Stimulated activated CD4-positive, alpha-beta T cell treated with anti-CD3 and anti-CD28 coated beads, Interleukin-1b, Interleukin-23, amount 100 ng/mL, for 24 hours (primary cell): ENCODE measurements around the gene KIFAP3.
"Not testable (repeated sequence)": the region's sequence is repeated elsewhere in the genome, so short reads cannot be mapped to it uniquely, and the experiment has no call there.

Experiments
- DNase-seq, 4 experiments: peaks; one replicate each; pipeline ENCODE4 v3.0.0-alpha.2; 2020; ENCODE audit warnings: low read depth in 4 of 4, low spot score in 1 of 4

Gene KIFAP3

DNA sequence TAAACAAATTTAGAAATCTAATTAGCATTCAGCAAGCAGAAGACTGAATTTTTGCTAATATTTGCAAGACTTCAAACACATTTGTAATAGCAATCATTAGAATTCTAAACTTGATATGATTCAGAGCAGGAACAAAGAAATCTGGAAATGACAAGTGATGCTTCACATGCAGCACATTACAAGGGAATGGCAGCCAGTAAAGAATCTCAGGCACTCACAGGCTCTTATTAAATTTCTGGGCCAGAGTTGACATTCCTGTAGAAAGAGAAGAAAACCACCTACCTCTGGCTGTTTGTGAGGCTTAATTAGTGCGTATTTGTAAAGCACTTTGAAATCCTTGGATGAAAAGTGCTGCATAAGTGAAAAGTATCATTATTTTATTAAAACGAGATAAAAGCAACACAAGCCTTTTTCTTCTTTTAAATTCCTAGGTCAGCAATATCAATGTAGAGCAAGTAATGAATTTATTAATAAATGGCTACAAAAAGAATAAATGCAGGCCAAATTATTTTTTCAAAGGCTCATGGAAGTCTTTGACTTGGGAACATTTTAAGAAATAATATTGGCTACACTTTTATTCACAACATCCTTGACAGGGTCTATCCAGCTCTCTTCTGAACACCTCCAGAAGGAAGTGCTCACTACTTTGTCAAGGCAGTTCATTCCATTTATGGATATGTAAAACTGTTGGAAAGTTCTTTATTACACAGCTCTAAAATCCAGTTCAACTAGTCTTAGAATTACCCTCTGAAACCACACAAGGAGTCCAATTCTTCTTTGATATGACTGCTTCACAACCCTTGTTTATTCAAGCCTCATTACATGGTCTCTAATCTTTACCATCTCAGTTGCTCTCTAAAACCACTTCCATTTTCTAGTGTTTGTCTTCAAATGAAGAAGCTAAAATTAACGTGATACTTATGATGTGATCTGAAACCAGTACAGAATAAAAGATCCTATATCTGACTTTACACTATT lies 148.7 kb downstream of the KIFAP3 start:
- no peak for DNase-seq

DNA sequence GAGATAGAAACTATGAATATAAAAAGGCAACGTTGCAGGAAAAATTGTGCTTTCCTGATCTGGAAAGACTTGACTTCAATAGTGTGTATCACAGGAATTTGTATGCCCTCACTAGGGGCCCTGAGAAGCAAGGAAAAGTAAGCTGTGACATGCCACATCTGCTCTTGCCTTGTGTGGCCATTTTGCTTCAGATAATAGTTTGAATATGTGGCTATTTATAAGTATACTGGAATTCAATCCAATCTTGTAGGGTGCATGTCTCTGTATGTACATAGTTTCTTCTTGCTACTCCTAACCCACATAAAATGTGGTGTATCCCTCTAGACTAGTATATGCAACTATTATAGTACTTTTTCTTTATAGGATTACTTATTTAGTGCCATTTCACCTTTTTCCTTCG lies 149.7 kb downstream of the KIFAP3 start:
- DNase-seq = no peak

DNA sequence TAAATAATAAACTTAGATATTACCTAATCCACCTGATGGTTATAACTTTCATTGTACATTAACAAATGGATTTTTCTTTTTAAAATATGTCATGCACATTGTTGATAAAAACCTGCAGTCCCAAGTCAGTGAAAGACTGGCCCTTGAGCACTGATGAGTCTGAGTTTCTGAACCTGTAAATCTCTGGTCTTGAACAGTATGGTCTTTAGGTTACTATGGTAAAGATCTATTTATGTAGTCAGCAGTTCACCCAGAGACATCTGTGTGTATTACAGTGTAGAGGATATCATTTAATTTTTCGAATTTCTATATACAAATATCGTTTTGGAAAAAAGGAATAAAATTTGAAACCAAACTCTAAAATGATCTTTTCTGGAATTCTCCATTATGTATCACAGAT lies 150.4 kb downstream of the KIFAP3 start:
- no peak for DNase-seq

DNA sequence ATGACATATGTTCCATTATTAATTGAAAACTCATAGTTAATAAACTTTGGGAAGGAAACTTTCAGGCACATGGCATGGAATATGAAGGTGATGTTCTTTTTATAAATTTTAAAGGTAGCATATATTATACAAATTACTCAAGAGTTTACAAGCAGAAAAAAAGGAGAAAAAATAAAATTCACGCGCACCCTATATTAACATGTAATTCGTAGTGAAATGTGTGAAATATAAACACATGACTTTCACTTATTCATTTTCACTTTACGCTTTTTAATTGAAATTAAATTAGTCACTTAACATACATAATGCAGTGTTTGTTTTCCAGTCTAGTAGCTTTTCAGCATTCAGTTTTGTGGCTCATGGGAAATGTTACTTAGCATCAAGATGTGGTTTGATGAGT lies 153.4 kb downstream of the KIFAP3 start:
- no peak for DNase-seq

- DNase-seq = no peak
These were observed 155.6 kb downstream of the KIFAP3 start for GRCh38 chr1:169918927-169919326.

- DNase-seq = not testable (repeated sequence)
These were observed 156.3 kb downstream of the KIFAP3 start for GRCh38 chr1:169918220-169918619.

GRCh38 chr1:169915150-169915549 lies 159.3 kb downstream of the KIFAP3 start:
- DNase-seq = no peak

GRCh38 chr1:169914531-169914930 lies 160.0 kb downstream of the KIFAP3 start:
- DNase-seq = no peak

GRCh38 chr1:169909499-169909898 lies 165.0 kb downstream of the KIFAP3 start:
- no peak for DNase-seq

DNA sequence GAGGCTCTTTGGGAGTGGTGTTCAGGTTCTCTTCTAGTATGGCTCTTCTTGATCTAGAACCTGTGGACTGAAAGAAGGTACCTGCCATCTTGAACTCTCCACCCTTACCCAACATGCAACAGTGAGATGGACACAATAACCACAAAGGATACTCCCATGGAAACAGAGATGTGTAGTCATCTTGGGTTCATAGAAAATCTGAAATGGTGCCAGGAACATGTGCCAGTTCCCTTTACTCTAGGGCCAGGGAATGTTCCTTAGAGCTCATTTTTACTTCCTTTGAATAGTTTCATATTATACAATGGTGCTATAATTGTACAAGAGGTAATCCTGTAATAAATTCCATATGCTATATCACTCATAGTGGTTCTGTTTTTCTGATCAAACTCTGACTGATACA lies 167.6 kb downstream of the KIFAP3 start:
- no peak for DNase-seq

DNA sequence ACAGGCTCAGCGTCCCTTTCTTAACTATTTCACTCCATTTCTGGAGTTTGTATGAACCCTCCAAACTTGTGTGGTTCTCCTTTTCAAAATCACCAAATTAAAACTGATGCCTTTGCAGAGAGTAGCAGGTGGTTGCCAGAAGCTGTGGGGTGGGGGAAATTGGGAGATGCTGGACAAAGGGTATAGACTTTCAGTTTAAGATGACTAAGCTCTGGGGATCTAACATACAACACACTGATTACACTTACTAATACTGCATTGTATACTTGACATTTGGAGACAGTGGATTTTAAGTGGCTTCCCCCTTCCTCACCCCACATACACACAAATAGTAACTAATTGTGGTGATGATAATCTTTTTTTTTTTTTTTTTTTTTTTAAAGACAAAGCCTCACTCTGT lies 169.7 kb downstream of the KIFAP3 start:
- DNase-seq = no peak

DNA sequence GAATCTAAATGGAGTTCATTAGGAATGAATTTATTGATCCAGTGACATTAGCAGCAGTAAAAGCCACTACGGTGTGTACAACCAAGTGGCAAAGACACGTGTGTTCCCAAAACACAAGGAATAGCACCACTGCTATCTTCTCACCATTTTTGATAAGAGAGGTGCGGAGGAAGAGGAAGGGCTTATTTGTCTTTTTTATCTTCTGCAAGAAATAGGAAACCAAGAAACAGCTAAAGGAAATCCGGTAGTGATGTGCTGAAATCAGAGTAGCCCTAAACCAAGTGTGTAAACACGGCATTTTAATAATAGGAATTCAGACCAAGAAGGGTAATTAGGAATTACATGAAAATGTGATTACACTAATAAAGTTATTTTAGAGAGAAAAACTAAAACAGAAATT lies 171.7 kb downstream of the KIFAP3 start:
- DNase-seq = no peak

GRCh38 chr1:169901115-169901514 lies 173.4 kb downstream of the KIFAP3 start:
- no peak for DNase-seq

- no peak for DNase-seq
These were observed 173.9 kb downstream of the KIFAP3 start for GRCh38 chr1:169900571-169900970.

DNA sequence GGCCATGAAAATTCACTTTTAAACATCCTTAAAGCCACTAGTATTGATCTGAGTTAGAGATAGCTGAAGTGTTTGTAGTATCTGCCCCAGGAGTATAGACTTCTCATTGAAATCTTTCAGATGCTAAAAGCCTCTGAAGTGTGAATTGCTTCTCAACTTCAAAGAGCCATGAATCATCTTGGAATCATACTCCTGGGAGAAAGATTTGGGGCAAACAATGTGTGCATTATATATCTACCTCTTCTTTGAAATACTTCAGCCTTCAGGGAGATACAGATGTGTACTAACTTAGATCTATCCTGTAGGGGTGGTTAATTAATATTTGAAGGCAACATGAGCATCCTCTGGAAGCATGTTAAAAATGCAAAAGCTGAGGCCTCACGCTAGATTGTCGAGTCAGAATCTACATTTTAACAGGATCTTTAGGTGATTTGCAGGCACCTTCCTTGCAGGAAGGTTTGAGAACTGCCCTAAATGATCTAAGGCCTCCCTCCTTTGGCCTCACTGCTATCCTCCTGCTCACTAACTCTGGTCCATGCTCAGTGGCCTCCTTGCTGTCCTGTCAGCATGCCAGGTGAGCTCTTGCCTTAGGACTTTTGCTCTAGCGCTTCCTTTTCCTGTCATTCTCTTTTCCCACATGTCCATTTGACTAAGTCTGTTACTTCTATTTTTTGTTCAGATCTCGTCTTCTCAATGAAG lies 174.8 kb downstream of the KIFAP3 start:
- DNase-seq = no peak

DNA sequence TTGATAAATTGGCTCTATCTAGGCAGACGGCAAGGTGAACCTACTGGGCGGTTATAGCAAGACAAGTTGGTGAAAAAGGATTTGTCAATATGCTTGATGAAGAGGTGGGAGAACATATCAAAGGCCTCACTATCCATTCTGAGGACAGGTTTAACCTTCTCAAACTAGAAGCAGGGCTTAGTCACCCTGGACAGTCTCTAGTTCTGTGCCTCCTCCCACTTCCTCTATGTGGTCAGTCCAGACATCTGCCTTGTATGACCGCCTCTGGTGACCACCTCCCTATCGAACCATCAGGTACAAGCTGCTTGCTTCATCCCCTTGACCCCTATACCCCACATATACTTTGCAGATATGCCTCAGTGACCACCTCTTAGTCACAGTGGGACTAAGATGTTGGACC lies 178.5 kb downstream of the KIFAP3 start:
- no peak for DNase-seq

GRCh38 chr1:169894424-169895145 lies 179.9 kb downstream of the KIFAP3 start:
- no peak for DNase-seq

GRCh38 chr1:169893645-169894423 lies 180.7 kb downstream of the KIFAP3 start, which contains the start of gene SCYL3:
Gene SCYL3, minus strand, starts transcription at chr1:169893896. Its CDS starts 5,056 bp downstream, at chr1:169888840.
- peak; percentile 71 to 84 (median 80) for DNase-seq

DNA sequence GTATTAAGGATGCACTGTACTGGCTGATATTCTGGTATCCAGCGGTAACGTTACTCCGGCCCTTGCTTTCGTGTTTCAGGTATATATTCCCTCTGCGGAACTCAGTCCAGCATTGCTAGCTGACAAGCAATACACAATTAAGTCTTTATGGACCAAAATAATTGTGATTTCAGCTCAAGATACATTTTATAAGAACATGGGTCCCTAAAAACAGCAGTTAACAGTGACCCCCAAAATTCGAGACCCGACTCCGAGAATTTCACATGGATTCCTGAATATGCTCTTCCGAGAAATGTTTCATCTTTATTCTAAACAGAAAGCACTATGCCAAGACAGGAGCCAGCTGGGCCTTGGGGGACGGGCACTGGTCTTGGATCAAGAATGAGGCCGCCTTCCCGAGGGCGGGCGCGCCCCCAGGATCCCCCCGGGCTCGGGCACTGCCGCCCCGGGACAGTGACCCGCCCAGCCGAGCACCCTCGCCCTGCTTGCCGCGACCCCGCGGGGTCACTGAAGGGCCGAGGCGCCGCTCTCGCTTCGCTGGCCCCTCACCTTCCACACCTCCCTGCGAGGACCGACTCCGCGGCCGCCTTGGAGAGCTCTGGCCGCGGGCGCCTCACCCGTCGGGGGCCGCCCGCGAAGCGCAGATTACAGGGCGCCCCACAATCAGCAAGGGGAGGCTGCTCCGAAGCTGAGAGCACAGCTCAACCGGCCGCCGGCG lies 181.4 kb downstream of the KIFAP3 start:
- peak in 2 of 4 experiments; percentile 4 to 7 for DNase-seq
